Astrocyte (in vitro differentiated cells and primary cell): ENCODE data around the gene ZNF469. TPM values are rescaled to one million over a fixed set of nuclear protein-coding genes. Genes with fewer than 3 reads are reported as not detected.

Source experiments
- DNase-seq: peaks from one replicate; pipeline ENCODE4 v3.0.0-alpha.2; 2010; ENCODE audit warnings: low read depth
- FAIRE-seq: peaks from 2 replicates; lab custom pipeline; 2011; peaks lifted over from hg19 to GRCh38; lab: Jason Lieb, UNC
- H2AFZ ChIP-seq: 2 replicates; pipeline ENCODE4 v1.6.0; 2012; ENCODE audit warnings: low read depth, low read length, inconsistent platforms
- H3K27ac ChIP-seq: 2 replicates; pipeline ENCODE4 v1.5.1; 2011; ENCODE audit warnings: low read depth, low read length, inconsistent platforms
- H3K27me3 ChIP-seq: 2 replicates; pipeline ENCODE4 v1.6.0; 2011; ENCODE audit warnings: low read length, inconsistent platforms; ENCODE audit not compliant: insufficient read depth
- H3K36me3 ChIP-seq: 2 replicates; pipeline ENCODE4 v1.5.1; 2011; ENCODE audit warnings: low read length, inconsistent platforms; ENCODE audit not compliant: insufficient read depth
- H3K4me1 ChIP-seq: 2 replicates; pipeline ENCODE4 v1.5.1; 2011; ENCODE audit warnings: low read length, inconsistent platforms; ENCODE audit not compliant: insufficient read depth
- H3K4me2 ChIP-seq: 2 replicates; pipeline ENCODE4 v1.6.0; 2012; ENCODE audit warnings: low read length, inconsistent platforms
- H3K4me3 ChIP-seq: 2 replicates; pipeline ENCODE4 v1.5.1; 2011; ENCODE audit warnings: low read depth, mild to moderate bottlenecking, low read length, inconsistent platforms; ENCODE audit not compliant: insufficient read depth
- H3K79me2 ChIP-seq: 2 replicates; pipeline ENCODE4 v1.6.0; 2012; ENCODE audit warnings: mild to moderate bottlenecking, low read length, inconsistent platforms; ENCODE audit not compliant: insufficient read depth
- H3K9ac ChIP-seq: 2 replicates; pipeline ENCODE4 v1.6.0; 2012; ENCODE audit warnings: mild to moderate bottlenecking, low read length, inconsistent platforms
- H3K9me3 ChIP-seq: 2 replicates; pipeline ENCODE4 v1.5.1; 2012; ENCODE audit warnings: low read depth, mild to moderate bottlenecking, low read length, inconsistent platforms; ENCODE audit not compliant: insufficient read depth
- H4K20me1 ChIP-seq: 2 replicates; pipeline ENCODE4 v1.6.0; 2012; ENCODE audit warnings: low read length, inconsistent platforms; ENCODE audit not compliant: insufficient read depth
- H3K27ac Mint-ChIP-seq: one replicate; pipeline ENCODE4 v1.8.0; 2021; ENCODE audit warnings: mild to moderate bottlenecking, mixed read lengths; ENCODE audit not compliant: unreplicated experiment
- H3K27me3 Mint-ChIP-seq: one replicate; pipeline ENCODE4 v1.8.0; 2021; ENCODE audit warnings: low read depth, mixed read lengths; ENCODE audit not compliant: unreplicated experiment
- H3K36me3 Mint-ChIP-seq: one replicate; pipeline ENCODE4 v1.8.0; 2021; ENCODE audit warnings: low read depth, mixed read lengths; ENCODE audit not compliant: unreplicated experiment
- H3K4me1 Mint-ChIP-seq: one replicate; pipeline ENCODE4 v1.8.0; 2021; ENCODE audit warnings: low read depth, mixed read lengths; ENCODE audit not compliant: unreplicated experiment
- H3K4me3 Mint-ChIP-seq: one replicate; pipeline ENCODE4 v1.8.0; 2021; ENCODE audit warnings: mild to moderate bottlenecking, moderate library complexity, mixed read lengths; ENCODE audit not compliant: unreplicated experiment
- H3K9me3 Mint-ChIP-seq: one replicate; pipeline ENCODE4 v1.8.0; 2021; ENCODE audit warnings: mild to moderate bottlenecking, mixed read lengths; ENCODE audit not compliant: unreplicated experiment
- EZH2 ChIP-seq: IDR thresholded peaks from 2 replicates; pipeline ENCODE4 v1.6.1; 2012; ENCODE audit warnings: mild to moderate bottlenecking, low read length, inconsistent platforms; ENCODE audit not compliant: insufficient read depth
- total RNA-seq: library from RNA; stranded (reverse); gene quantifications from 2 replicates; pipeline ENCODE4 v1.2.1, GENCODE V29; 2021
- TF ChIP-seq, protein P1 (sequence below): IDR thresholded peaks from 2 replicates; pipeline ENCODE4 v1.5.1; 2011; ENCODE audit warnings: low read depth, mild to moderate bottlenecking, inconsistent platforms, low read length, moderate library complexity; ENCODE audit not compliant: insufficient read depth

Gene ZNF469
- total RNA-seq, 1 donor from 2014 or later, result 17.7 TPM

DNA sequence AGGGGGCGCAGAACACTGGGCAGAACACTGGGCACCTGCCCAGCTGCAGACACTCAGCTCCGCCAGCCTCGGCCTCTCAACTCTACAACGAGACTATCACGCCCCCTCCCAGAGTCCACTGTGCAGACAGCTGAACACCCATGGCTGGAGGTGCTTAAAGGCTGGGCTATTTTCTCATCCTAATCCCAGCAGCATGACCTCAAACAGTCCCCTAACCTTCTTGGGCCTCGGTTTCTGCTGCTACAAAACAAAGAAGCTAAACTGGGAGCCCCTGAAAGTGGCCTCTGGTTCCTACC lies 27.7 kb upstream of the ZNF469 start:
- peaks cover 11% of the 10 kb centered on the region for H3K27me3 Mint-ChIP-seq
- H3K27ac Mint-ChIP-seq, result no peak overlapping the region
- Histone ChIP-seq H3K4me1 (no peaks in the 10 kb centered on the region), H4K20me1 (no peaks in the 10 kb centered on the region), H3K4me2 (no peak overlapping the region), H3K36me3 (no peaks in the 10 kb centered on the region), H3K27me3 (peaks cover 4% of the 10 kb centered on the region), H3K79me2 (no peaks in the 10 kb centered on the region), H3K4me3 (no peak overlapping the region), H2AFZ (no peak overlapping the region), H3K9ac (no peak overlapping the region), H3K9me3 (no peaks in the 10 kb centered on the region), H3K27ac (no peak overlapping the region)
- no peaks in the 10 kb centered on the region for H3K4me1 Mint-ChIP-seq
- H3K9me3 Mint-ChIP-seq, result no peaks in the 10 kb centered on the region
- FAIRE-seq (no peak), DNase-seq (no peak)
- H3K4me3 Mint-ChIP-seq, result no peak overlapping the region
- H3K36me3 Mint-ChIP-seq, result no peaks in the 10 kb centered on the region
- no peak for TF ChIP-seq EZH2

DNA sequence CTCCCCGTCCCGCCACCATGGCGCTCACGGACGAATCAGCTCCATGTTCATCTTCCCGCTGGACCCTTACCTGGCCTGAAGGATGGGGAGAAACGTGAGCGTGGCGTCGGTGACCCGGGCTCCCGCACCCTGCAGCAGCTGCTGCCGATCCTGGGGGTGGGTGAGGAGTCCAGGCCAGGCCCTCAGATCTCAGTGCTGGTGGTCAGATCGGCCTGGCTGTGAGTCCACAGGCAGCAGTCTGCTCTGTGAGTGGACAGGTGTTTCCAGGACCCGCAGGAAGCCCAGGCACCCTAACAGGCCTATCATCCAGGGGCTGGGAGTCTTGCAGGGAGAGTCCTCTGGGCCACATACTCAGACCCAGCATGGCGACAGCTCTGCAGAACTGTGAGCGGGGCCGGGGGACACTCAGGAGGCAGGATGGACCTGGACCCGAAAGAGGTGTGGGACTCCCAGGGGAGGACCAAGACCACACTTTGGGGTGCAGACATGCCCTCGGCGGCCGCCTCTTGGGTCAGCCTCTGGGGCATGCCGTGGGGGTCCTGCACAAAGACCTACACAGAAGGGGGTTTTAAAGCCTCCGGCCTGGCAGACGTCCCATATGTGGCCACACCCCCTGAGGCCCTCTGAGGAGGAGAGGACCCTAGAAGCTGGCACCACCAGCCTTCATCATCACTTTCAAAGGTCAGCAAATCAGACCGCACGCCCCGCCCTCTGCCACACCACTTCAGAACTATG lies 27.2 kb upstream of the ZNF469 start:
- H3K9ac ChIP-seq, result no peak overlapping the region
- Mint-ChIP-seq H3K27ac (no peak overlapping the region), H3K27me3 (peaks cover 11% of the 10 kb centered on the region), H3K4me3 (no peak overlapping the region), H3K9me3 (no peaks in the 10 kb centered on the region), H3K4me1 (no peaks in the 10 kb centered on the region), H3K36me3 (no peaks in the 10 kb centered on the region)
- H3K4me2 ChIP-seq, result no peak overlapping the region
- FAIRE-seq (no peak), DNase-seq (no peak)
- H3K4me1 ChIP-seq, result no peaks in the 10 kb centered on the region
- H3K36me3 ChIP-seq, result no peaks in the 10 kb centered on the region
- H3K27ac ChIP-seq, result no peak overlapping the region
- H3K79me2 ChIP-seq, result no peaks in the 10 kb centered on the region
- TF ChIP-seq, protein P1, sequence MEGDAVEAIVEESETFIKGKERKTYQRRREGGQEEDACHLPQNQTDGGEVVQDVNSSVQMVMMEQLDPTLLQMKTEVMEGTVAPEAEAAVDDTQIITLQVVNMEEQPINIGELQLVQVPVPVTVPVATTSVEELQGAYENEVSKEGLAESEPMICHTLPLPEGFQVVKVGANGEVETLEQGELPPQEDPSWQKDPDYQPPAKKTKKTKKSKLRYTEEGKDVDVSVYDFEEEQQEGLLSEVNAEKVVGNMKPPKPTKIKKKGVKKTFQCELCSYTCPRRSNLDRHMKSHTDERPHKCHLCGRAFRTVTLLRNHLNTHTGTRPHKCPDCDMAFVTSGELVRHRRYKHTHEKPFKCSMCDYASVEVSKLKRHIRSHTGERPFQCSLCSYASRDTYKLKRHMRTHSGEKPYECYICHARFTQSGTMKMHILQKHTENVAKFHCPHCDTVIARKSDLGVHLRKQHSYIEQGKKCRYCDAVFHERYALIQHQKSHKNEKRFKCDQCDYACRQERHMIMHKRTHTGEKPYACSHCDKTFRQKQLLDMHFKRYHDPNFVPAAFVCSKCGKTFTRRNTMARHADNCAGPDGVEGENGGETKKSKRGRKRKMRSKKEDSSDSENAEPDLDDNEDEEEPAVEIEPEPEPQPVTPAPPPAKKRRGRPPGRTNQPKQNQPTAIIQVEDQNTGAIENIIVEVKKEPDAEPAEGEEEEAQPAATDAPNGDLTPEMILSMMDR, result no peak
- no peak for TF ChIP-seq EZH2
- peaks cover 4% of the 10 kb centered on the region for H3K27me3 ChIP-seq
- no peak overlapping the region for H3K4me3 ChIP-seq
- H4K20me1 ChIP-seq, result no peaks in the 10 kb centered on the region
- H2AFZ ChIP-seq, result no peak overlapping the region
- H3K9me3 ChIP-seq, result no peaks in the 10 kb centered on the region

DNA sequence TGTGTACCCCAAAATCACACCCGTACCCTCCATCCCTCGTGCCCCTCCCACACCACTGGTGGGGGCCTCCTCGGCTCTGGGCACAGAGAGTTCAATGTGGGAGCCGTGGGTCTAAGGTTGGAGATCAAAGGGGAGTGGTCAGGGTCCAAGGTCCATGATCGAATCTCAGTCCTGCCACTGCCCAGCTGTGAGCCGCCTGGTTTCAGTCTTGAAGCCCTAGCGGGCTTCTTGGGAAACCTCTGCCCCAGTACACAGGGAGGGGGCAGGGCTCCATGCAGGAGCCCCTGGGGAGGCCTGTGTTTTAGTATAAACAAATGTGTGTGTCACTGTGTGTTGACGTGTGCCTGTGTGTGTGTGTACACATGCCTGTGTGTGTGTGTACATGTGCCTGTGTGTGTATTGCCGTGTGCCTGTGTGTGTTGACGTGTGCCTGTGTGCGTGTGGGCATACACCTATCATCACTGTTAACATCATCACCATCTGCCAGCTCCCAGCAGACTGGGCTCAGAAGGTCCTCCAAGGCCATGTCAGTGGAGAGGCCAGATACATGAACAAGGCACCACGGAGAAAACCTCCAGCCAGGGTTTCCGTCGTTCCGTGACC lies 26.5 kb upstream of the ZNF469 start:
- Histone ChIP-seq H2AFZ (no peak overlapping the region), H4K20me1 (no peaks in the 10 kb centered on the region), H3K4me2 (no peak overlapping the region), H3K4me3 (no peak overlapping the region), H3K9me3 (no peaks in the 10 kb centered on the region), H3K79me2 (no peaks in the 10 kb centered on the region), H3K27me3 (peaks cover 4% of the 10 kb centered on the region), H3K27ac (no peak overlapping the region), H3K36me3 (no peaks in the 10 kb centered on the region), H3K9ac (no peak overlapping the region), H3K4me1 (no peaks in the 10 kb centered on the region)
- Mint-ChIP-seq H3K27ac (no peak overlapping the region), H3K9me3 (no peaks in the 10 kb centered on the region), H3K36me3 (no peaks in the 10 kb centered on the region), H3K27me3 (peaks cover 11% of the 10 kb centered on the region), H3K4me1 (no peaks in the 10 kb centered on the region), H3K4me3 (no peak overlapping the region)
- DNase-seq (no peak), FAIRE-seq (no peak)
- TF ChIP-seq, protein P1, result no peak
- no peak for TF ChIP-seq EZH2
